OCI-LY3 (cell line): ENCODE data around the gene UBA3.

ENCODE experiments used
- H2AFZ ChIP-seq: fragments of 200-600, 300-600 bp; shearing (Covaris generic); 2 replicates; pipeline ENCODE4 v1.6.0; 2014; ENCODE audit warnings: antibody characterized with exemption, low read depth, low read length
- H3K27ac ChIP-seq: fragments of 200-600, 300-600 bp; sonication (generic); 2 replicates; pipeline ENCODE4 v1.5.1; 2014; ENCODE audit warnings: mild to moderate bottlenecking, low read length, moderate library complexity, mixed read lengths
- H3K27me3 ChIP-seq: fragments of 200-600, 300-600 bp; sonication (generic); 2 replicates; pipeline ENCODE4 v1.6.1; 2014; ENCODE audit warnings: low read depth, low read length, mixed read lengths
- H3K36me3 ChIP-seq: fragments of 200-600, 300-600 bp; sonication (generic); replicated peaks from 2 replicates; pipeline ENCODE3; 2014; ENCODE audit warnings: low read depth, low read length, mixed read lengths
- H3K4me1 ChIP-seq: fragments of 300-600, 200-600 bp; sonication (generic); 2 replicates; pipeline ENCODE4 v1.6.1; 2014; ENCODE audit warnings: low read length, mixed read lengths
- H3K4me2 ChIP-seq: fragments of 200-600, 300-600 bp; sonication (generic); 2 replicates; pipeline ENCODE4 v1.6.1; 2014; ENCODE audit warnings: low read length, mixed read lengths
- H3K4me3 ChIP-seq: fragments of 300-600, 200-600 bp; sonication (generic); 2 replicates; pipeline ENCODE4 v1.5.1; 2014; ENCODE audit warnings: antibody characterized with exemption, mild to moderate bottlenecking, low read length, moderate library complexity
- H3K79me2 ChIP-seq: fragments of 300-600, 200-600 bp; shearing (Covaris generic); 2 replicates; pipeline ENCODE4 v1.6.1; 2014; ENCODE audit warnings: mild to moderate bottlenecking, low read length, mixed read lengths
- H3K9ac ChIP-seq: fragments of 300-600, 200-600 bp; shearing (Covaris generic); 2 replicates; pipeline ENCODE4 v1.6.0; 2014; ENCODE audit warnings: mild to moderate bottlenecking, low read length, moderate library complexity
- H3K9me3 ChIP-seq: fragments of 200-600, 300-600 bp; shearing (Covaris generic); 2 replicates; pipeline ENCODE4 v1.6.1; 2014; ENCODE audit warnings: low read length, mixed read lengths; ENCODE audit not compliant: insufficient read depth
- H4K20me1 ChIP-seq: fragments of 200-600, 300-600 bp; sonication (generic); 2 replicates; pipeline ENCODE4 v1.6.1; 2016; ENCODE audit warnings: low read length, mixed read lengths; ENCODE audit not compliant: insufficient read depth
- EZH2phosphoT487 ChIP-seq: fragments of 200-600 bp; shearing (Covaris generic); IDR thresholded peaks from 2 replicates; pipeline ENCODE4 v1.6.1; 2018; ENCODE audit warnings: antibody characterized with exemption, mixed run types, low read depth
- TF ChIP-seq, protein P1 (sequence below): fragments of 200-600, 300-600 bp; sonication (generic); IDR thresholded peaks from 2 replicates; pipeline ENCODE4 v1.5.1; 2014; ENCODE audit warnings: antibody characterized with exemption, low read length, low read depth

UBA3 gene

DNA sequence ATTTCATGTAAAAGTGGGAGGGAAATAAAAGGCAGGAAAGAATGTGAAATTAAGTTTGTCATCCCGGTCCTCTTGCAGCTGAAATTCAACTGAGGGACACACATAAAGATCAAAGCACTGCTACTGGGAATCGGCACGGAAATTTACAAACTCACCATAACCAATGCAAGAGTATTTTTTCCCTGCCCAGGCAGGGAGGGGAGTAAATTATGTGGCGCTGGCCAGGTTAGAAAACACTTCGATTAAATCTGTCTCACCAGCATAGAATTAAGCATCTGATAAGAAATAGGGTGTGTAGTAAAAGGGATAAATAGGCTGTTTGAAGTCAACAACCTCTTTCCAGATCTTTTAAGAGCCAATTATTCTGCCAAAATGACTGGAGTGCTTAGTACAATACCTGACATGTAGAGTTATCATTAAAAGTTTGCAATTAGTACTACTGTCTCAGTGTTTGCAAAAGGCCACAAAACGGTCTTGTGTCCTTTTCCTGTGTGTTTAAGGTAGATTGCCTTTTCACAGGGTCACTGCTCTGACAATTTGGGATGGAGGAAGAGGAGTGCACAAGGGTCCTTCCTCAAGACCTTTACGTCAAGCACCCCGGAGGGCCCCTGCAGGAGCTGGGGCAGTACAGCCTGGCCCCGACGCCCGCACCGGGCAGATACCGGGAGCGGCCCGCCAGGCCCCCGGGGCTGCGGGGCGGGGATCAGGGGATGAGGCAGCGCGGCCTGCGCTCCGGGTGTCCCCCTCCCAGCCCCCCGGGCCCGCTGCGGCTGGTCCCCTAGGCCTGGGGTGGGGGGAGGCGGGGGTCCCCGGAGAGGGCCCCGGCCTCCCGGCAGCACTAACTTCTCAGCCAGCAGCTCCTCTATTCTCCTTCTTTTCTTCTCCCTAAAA lies 651 bp downstream of the UBA3 start:
- Histone ChIP-seq H3K27me3 (no peaks in the 10 kb centered on the region), H3K4me2 (peak overlapping the region; percentile 95), H3K9me3 (no peaks in the 10 kb centered on the region), H3K4me1 (peaks cover 60% of the 10 kb centered on the region), H3K9ac (peak overlapping the region; percentile 91), H3K4me3 (peak overlapping the region; percentile 97), H3K27ac (peak overlapping the region; percentile 36), H3K36me3 (peaks cover 7% of the 10 kb centered on the region), H2AFZ (no peak overlapping the region), H4K20me1 (no peaks in the 10 kb centered on the region), H3K79me2 (peaks cover 50% of the 10 kb centered on the region)
- TF ChIP-seq, protein P1, sequence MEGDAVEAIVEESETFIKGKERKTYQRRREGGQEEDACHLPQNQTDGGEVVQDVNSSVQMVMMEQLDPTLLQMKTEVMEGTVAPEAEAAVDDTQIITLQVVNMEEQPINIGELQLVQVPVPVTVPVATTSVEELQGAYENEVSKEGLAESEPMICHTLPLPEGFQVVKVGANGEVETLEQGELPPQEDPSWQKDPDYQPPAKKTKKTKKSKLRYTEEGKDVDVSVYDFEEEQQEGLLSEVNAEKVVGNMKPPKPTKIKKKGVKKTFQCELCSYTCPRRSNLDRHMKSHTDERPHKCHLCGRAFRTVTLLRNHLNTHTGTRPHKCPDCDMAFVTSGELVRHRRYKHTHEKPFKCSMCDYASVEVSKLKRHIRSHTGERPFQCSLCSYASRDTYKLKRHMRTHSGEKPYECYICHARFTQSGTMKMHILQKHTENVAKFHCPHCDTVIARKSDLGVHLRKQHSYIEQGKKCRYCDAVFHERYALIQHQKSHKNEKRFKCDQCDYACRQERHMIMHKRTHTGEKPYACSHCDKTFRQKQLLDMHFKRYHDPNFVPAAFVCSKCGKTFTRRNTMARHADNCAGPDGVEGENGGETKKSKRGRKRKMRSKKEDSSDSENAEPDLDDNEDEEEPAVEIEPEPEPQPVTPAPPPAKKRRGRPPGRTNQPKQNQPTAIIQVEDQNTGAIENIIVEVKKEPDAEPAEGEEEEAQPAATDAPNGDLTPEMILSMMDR = no peak
- TF ChIP-seq EZH2phosphoT487 = no peak

DNA sequence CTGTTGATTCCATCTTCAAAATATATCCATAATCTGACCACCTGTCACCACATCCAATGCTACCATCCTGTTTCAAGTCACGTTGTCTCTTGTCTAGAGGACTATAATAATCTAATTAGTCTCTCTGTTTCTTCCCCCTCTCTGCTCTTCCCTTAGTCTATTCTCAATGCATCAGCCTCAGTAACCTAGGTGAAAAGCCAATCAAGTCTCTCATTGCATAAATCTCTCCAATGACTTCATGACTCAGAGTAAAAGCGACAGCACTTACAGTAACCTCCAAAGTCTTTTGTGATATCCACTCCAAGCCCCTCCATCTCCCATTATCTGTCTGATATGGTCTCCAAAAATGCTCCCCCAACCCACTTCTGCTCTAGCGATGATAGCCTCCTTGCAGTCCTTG lies 7.2 kb downstream of the UBA3 start:
- no peaks in the 10 kb centered on the region for H4K20me1 ChIP-seq
- no peak overlapping the region for H2AFZ ChIP-seq
- H3K4me1 ChIP-seq = peaks cover 3% of the 10 kb centered on the region
- peaks cover 49% of the 10 kb centered on the region for H3K79me2 ChIP-seq
- H3K9ac ChIP-seq = no peak overlapping the region
- no peak overlapping the region for H3K4me3 ChIP-seq
- H3K36me3 ChIP-seq = peaks cover 25% of the 10 kb centered on the region
- no peaks in the 10 kb centered on the region for H3K9me3 ChIP-seq
- no peak for TF ChIP-seq EZH2phosphoT487
- TF ChIP-seq, protein P1 = no peak
- H3K27ac ChIP-seq = no peak overlapping the region
- no peak overlapping the region for H3K4me2 ChIP-seq
- H3K27me3 ChIP-seq = no peaks in the 10 kb centered on the region

DNA sequence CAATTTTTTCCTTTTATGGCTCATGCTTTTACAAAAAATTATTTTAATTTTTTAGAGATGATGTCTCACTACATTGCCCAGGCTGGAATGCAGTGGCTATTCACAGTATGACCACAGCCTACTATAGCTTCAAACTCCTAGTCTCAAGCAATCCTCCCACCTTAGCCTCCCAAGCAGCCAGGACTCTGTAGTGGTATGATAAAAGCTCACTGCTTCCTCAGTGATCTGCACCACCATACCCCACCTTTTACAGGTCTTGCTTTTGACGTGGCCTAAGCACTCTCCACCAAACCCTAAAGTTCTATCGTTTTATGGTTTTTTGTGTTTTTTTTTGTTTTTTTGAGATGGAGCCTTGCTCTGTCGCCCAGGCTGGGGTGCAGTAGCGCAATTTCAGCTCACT lies 14.0 kb downstream of the UBA3 start:
- H2AFZ ChIP-seq = no peak overlapping the region
- H3K9ac ChIP-seq = no peak overlapping the region
- H3K27ac ChIP-seq = no peak overlapping the region
- H3K27me3 ChIP-seq = no peaks in the 10 kb centered on the region
- H3K79me2 ChIP-seq = 0 out of 2 replicates have a peak, but pooled peaks cover 2% of the 10 kb centered on the region
- H3K4me2 ChIP-seq = no peak overlapping the region
- H4K20me1 ChIP-seq = no peaks in the 10 kb centered on the region
- no peaks in the 10 kb centered on the region for H3K9me3 ChIP-seq
- no peaks in the 10 kb centered on the region for H3K4me1 ChIP-seq
- H3K36me3 ChIP-seq = peaks cover 28% of the 10 kb centered on the region
- TF ChIP-seq, protein P1 = no peak
- no peak for TF ChIP-seq EZH2phosphoT487
- no peak overlapping the region for H3K4me3 ChIP-seq

DNA sequence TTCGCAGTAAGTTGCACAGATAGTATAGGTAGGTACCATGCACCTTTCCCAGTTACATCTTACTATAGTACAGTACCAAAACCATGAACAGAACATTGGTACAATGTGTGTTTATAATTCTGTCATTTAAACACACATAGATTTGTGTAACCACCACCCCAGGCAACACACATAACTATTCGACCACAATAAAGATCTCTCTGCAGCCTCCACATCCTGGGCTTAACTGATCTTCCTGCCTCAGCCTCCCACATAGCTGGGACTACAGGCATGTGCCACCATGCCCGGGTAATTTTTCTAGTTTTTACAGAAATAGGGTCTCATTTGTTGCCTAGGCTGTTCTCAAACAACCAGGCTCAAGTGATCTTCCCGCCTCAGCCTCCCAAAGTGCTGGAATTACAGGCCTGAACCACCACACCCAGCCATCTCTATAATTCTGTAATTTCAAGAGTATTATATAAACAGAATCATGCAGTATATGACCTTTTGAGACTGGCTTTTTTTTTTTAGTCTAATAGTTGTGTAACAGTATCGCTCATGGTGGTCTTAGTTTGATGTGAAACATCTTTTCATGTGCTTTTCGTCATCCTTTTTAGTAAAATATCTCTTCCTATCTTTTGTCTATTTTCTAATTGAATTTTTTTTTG lies 14.7 kb downstream of the UBA3 start:
- Histone ChIP-seq H3K4me2 (no peak overlapping the region), H2AFZ (no peak overlapping the region), H3K9ac (no peak overlapping the region), H3K36me3 (peaks cover 33% of the 10 kb centered on the region), H3K27ac (no peak overlapping the region), H3K4me1 (no peaks in the 10 kb centered on the region), H4K20me1 (no peaks in the 10 kb centered on the region), H3K9me3 (no peaks in the 10 kb centered on the region), H3K27me3 (no peaks in the 10 kb centered on the region), H3K4me3 (no peak overlapping the region), H3K79me2 (no peaks in the 10 kb centered on the region)
- no peak for TF ChIP-seq EZH2phosphoT487
- TF ChIP-seq, protein P1 = no peak
